Heart left ventricle (tissue), 16 donors: Measurements from ENCODE around the gene DOLPP1. TPM values are rescaled to one million over a fixed set of nuclear protein-coding genes. Genes with fewer than 3 reads are reported as not detected.

Source experiments
- ATAC-seq, 4 donors: fragments of 200-7000 bp; cut with Tn5 transposase; one replicate each; pipeline ENCODE4 v1.9.1; 2020 to 2022; ENCODE audit warnings: moderate library complexity in 4 of 4, mild to moderate bottlenecking in 3 of 4, moderate number of reproducible peaks in 1 of 4
- DNase-seq, 5 donors: peaks; one replicate each; pipeline ENCODE4 v3.0.0-alpha.2; 2020
- H3K27ac ChIP-seq, 12 donors: fragments of 200-600 bp; sonication (generic) in 4 of 12; one replicate each; pipeline versions ENCODE4 v1.5.0 to v1.8.0; 2016 to 2022; ENCODE audit warnings: mild to moderate bottlenecking in 2 of 12
- H3K27me3 ChIP-seq, 9 donors: fragments of 200-600 bp; sonication (generic) in 2 of 9; one replicate each; pipeline versions ENCODE4 v1.5.1 to v1.8.0; 2016 to 2022; ENCODE audit warnings: mild to moderate bottlenecking in 3 of 9
- H3K36me3 ChIP-seq, 9 donors: fragments of 200-600 bp; sonication (generic) in 2 of 9; one replicate each; pipeline versions ENCODE4 v1.5.0 to v1.8.0; 2018 to 2022; ENCODE audit warnings: mild to moderate bottlenecking in 2 of 9
- H3K4me1 ChIP-seq, 12 donors: fragments of 200-600 bp; sonication (generic) in 4 of 12; one replicate each; pipeline versions ENCODE4 v1.5.0 to v1.8.0; 2016 to 2022; ENCODE audit warnings: mild to moderate bottlenecking in 3 of 12
- H3K4me3 ChIP-seq, 12 donors: fragments of 200-600 bp; sonication (generic) in 4 of 12; one replicate each; pipeline versions ENCODE4 v1.5.0 to v1.8.0; 2017 to 2022; ENCODE audit warnings: mild to moderate bottlenecking in 9 of 12, moderate library complexity in 4 of 12
- H3K9me3 ChIP-seq, 12 donors: fragments of 200-600 bp; sonication (generic) in 4 of 12; one replicate each; pipeline versions ENCODE4 v1.5.0 to v1.8.0; 2016 to 2022; ENCODE audit warnings: mild to moderate bottlenecking in 1 of 12
- POLR2A ChIP-seq, 2 donors: fragments of 450-650 bp; IDR thresholded peaks; one replicate each; pipeline ENCODE4 v1.6.1; 2017; ENCODE audit warnings: antibody characterized with exemption in 2 of 2, mild to moderate bottlenecking in 2 of 2, moderate library complexity in 2 of 2
- WGBS, 4 donors: extraction: QIAGEN DNeasy Blood & Tissue Kit in 2 of 4; methylation state at CpG; one replicate each; pipeline versions ENCODE4 v1.1.5 to v1.1.7; 2013 to 2018; 5-methylcytosine and 5-hydroxymethylcytosine counted together
- intact Hi-C, 10 donors: fragments of 100-400 bp; cut with DNase I; formaldehyde crosslinking; loops; one replicate each; pipeline versions ENCODE4 v1.11.1 to v1.14.2; 2022
- polyA plus RNA-seq, 2 donors: library from polyadenylated mRNA; stranded (reverse); fragments of 200-250 nt; gene quantifications; one replicate each; pipeline ENCODE4 v1.2.3, GENCODE V29; 2013
- total RNA-seq, 9 donors: library from RNA; depleted of rRNA in 2 of 9; stranded (reverse); fragments of >200 nt in 2 of 9; fragmentation: NEBNext Ultra II Directional in 3 of 9; extraction: Animal tissue kit (Norgen Biotek cat#: 25700) in 3 of 9; gene quantifications; one replicate each; pipeline versions ENCODE4 v1.1.0 to v1.2.4, GENCODE V29; 2016 to 2023
- TF ChIP-seq, protein P1 (sequence below), 12 donors: fragments of 200-600 bp; sonication (generic) in 4 of 12; IDR thresholded peaks; one replicate each; pipeline versions ENCODE4 v1.5.0 to v1.8.0; 2018 to 2022; ENCODE audit warnings: antibody characterized with exemption in 12 of 12, mild to moderate bottlenecking in 5 of 12
- donor health status: ischemic (EF 13 %, LVEDD 7.1; RV severe dilation, severe dysfunction).
- donor health status: healthy with polysubstance abuse.
- donor health status: DM: no; HTN: yes; CAD: no.
- donor health status: DM: no; HTN: no; CAD: no.
- donor health status: ischemic (EF 25% LVEDD 6.9; RV normal size, moderate dysfunction).
- donor health status: ischemic (EF 25% LVEDD 5.7; RV mildly dilated, moderate dysfunction).
- donor health status: healthy.
- donor health status: DM: yes; HTN: yes; CAD: no.
- donor health status: ischemic (EF 35%, LVEDD 5.7; RV mildly dilated, moderate dysfunction).
- donor health status: nonischemic (EF 11% LVEDD 7.7; RV severe dilation, severe dysfunction).
- donor health status: DM: yes; HTN: yes; CAD: no.
- donor health status: PGD.
- donor health status: ischemic (EF 29% LVEDD 5.4; RV normal size, mild dysfunction).
- donor health status: nonischemic (EF 23%, LVEDD 6.1; RV moderate dilation, normal function).

The DOLPP1 gene
- total and polyA plus RNA-seq, 11 donors = 3.0 to 11.5 (median 5.8) TPM

DNA sequence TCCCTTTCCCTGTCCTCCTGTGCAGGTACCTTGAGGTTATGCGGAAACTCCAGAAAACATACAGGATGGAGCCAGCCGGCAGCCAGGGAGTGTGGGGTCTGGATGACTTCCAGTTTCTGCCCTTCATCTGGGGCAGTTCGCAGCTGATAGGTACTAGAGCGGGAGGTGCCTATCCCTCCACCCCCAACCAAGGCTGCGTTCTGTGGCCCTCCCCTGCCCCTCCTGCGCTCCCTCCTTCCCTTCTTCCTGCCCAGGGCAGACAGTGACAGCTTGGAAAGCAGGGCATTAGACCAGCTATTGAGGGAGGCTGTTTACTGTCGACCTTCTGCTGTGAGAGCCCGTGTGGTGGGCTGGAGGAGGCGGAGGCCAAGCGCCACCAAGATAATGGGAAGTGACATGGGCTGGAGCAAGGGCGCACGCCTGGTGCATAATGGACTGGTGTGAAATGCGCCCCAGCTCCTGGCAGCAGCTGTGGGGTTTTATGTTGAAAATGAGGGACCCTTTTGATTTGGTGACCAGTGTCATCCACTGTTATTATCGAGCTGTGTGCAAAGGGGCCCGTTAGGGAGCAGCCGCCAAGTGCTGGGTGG, 55.6 kb downstream of the DOLPP1 start:
- peaks cover 0 to 62% (median 46%) of the 10 kb centered on the region in 9 donors for H3K36me3 ChIP-seq
- H3K4me1 ChIP-seq = peaks cover 6 to 47% (median 38%) of the 10 kb centered on the region in 12 donors
- no peak overlapping the region for H3K4me3 ChIP-seq
- ATAC-seq (no peak), DNase-seq (no peak)
- intact Hi-C loops = loop anchor here in 5 of 10 donors (5.0 to 10.0 kb wide), 4 partner anchors 361 to 658 kb away; no protein-coding TSS in a partner anchor
- TF ChIP-seq, protein P1, sequence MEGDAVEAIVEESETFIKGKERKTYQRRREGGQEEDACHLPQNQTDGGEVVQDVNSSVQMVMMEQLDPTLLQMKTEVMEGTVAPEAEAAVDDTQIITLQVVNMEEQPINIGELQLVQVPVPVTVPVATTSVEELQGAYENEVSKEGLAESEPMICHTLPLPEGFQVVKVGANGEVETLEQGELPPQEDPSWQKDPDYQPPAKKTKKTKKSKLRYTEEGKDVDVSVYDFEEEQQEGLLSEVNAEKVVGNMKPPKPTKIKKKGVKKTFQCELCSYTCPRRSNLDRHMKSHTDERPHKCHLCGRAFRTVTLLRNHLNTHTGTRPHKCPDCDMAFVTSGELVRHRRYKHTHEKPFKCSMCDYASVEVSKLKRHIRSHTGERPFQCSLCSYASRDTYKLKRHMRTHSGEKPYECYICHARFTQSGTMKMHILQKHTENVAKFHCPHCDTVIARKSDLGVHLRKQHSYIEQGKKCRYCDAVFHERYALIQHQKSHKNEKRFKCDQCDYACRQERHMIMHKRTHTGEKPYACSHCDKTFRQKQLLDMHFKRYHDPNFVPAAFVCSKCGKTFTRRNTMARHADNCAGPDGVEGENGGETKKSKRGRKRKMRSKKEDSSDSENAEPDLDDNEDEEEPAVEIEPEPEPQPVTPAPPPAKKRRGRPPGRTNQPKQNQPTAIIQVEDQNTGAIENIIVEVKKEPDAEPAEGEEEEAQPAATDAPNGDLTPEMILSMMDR (IDR thresholded peaks at IDR 0.05) = no peak
- no peak for TF ChIP-seq POLR2A (IDR thresholded peaks at IDR 0.05)
- no peaks in the 10 kb centered on the region for H3K9me3 ChIP-seq
- H3K27ac ChIP-seq = no peak overlapping the region
- no peaks in the 10 kb centered on the region for H3K27me3 ChIP-seq
- 70 to 79% (median 78%) methylated on average over 16 of the region's 16 CpGs for WGBS, 4 donors

DNA sequence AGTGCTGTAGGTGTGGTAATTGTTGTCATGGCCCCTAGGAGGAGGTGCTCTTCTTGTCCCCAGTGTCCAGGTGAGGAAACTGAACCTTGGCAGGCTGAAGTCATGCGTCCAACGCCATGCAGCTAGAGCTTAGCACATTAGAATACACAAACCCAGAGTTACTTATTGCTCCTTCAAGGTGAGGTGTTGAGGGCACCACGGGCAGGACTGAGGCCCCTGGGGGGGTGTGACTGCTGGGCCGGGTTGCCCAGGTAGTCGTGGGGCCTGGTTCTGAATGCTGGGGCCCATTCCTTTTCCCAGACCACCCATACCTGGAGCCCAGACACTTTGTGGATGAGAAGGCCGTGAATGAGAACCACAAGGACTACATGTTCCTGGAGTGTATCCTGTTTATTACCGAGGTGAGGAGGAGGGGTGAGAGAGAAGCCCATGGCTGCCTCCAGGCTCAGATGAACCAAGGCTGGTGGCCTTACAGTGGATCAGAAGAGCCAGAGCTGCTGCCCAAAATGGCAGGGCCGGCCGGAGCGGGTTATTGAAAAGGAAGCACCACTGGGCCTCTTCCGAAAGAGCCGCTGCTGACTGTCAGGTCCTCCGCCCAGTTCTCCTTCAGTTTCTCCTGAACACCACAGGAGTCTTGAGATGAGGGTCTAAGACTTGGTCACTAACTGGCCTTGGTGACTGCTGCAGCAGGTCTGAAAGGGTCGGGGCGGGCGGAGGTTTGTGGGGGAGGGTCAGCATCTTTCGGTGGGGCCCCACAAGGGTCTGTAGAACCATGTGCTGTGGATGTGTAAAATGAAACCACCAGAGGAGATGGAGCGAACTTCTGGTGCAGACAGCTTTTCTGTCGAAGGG, 56.6 kb downstream of the DOLPP1 start:
- Histone ChIP-seq H3K4me3 (no peak overlapping the region), H3K36me3 (peaks cover 0 to 57% (median 44%) of the 10 kb centered on the region in 9 donors), H3K27ac (peak overlapping the region in 11 of 12 donors; percentile 99 to 100 (median 100)), H3K4me1 (peaks cover 15 to 53% (median 48%) of the 10 kb centered on the region in 12 donors), H3K9me3 (no peaks in the 10 kb centered on the region), H3K27me3 (no peaks in the 10 kb centered on the region)
- TF ChIP-seq, protein P1 (IDR thresholded peaks at IDR 0.05) = no peak
- TF ChIP-seq POLR2A (IDR thresholded peaks at IDR 0.05) = no peak
- DNase-seq (no peak), ATAC-seq (no peak)
- 75 to 84% (median 79%) methylated on average over 17 to 19 of the region's 19 CpGs for whole genome bisulfite sequencing, 4 donors
- intact Hi-C loops = loop anchor here in 9 of 10 donors (2.0 to 10.0 kb wide), 10 partner anchors 37 to 657 kb away; no protein-coding TSS in a partner anchor

DNA sequence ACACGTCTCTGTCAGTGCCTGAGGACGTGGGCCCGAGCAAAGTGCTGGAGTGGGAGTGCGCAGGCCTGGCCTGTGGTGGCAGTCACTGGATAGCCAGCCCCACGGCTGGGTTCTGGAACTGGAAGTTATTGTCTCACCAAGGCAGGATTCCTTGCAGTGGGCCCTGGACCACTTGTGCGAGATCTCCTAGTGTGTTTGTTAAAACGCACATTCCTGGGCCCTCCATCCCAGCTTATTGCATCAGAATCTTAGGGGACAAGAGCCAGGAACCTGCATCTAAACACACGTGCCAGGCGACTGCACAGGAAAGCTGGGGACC, 57.2 kb downstream of the DOLPP1 start:
- Histone ChIP-seq H3K36me3 (peaks cover 0 to 54% (median 45%) of the 10 kb centered on the region in 9 donors), H3K27ac (peak overlapping the region; percentile 99 to 100 (median 100)), H3K4me3 (no peak overlapping the region), H3K4me1 (peaks cover 17 to 59% (median 53%) of the 10 kb centered on the region in 12 donors), H3K27me3 (no peaks in the 10 kb centered on the region), H3K9me3 (no peaks in the 10 kb centered on the region)
- no peak for TF ChIP-seq POLR2A (IDR thresholded peaks at IDR 0.05)
- TF ChIP-seq, protein P1 (IDR thresholded peaks at IDR 0.05) = no peak
- intact Hi-C loops = loop anchor here in 9 of 10 donors (2.0 to 10.0 kb wide), 10 partner anchors 37 to 657 kb away; no protein-coding TSS in a partner anchor
- no peak for ATAC-seq
- no peak for DNase-seq
- 75 to 82% (median 78%) methylated on average over 9 of the region's 9 CpGs for WGBS, 4 donors
